BLaER1 (cell line): ENCODE measurements around the gene FKBP14.
"Not testable (repeated sequence)": the region's sequence is repeated elsewhere in the genome, so short reads cannot be mapped to it uniquely, and the experiment has no call there.

Experiments used
- H3K27ac ChIP-seq: shearing (Covaris generic); formaldehyde crosslinking; 2 replicates; pipeline ENCODE4 v1.8.1; 2022
- H3K27me3 ChIP-seq: shearing (Covaris generic); formaldehyde crosslinking; 2 replicates; pipeline ENCODE4 v1.8.1; 2022
- H3K36me3 ChIP-seq: shearing (Covaris generic); formaldehyde crosslinking; 2 replicates; pipeline ENCODE4 v1.8.1; 2022
- H3K4me1 ChIP-seq: shearing (Covaris generic); formaldehyde crosslinking; 2 replicates; pipeline ENCODE4 v1.8.1; 2022
- H3K4me2 ChIP-seq: shearing (Covaris generic); formaldehyde crosslinking; 2 replicates; pipeline ENCODE4 v1.8.1; 2022
- H3K4me3 ChIP-seq: shearing (Covaris generic); formaldehyde crosslinking; 2 replicates; pipeline ENCODE4 v1.8.1; 2022
- H3K9ac ChIP-seq: shearing (Covaris generic); formaldehyde crosslinking; 2 replicates; pipeline ENCODE4 v1.8.1; 2022
- H3K9me3 ChIP-seq: shearing (Covaris generic); formaldehyde crosslinking; 2 replicates; pipeline ENCODE4 v1.8.1; 2022
- H4K20me1 ChIP-seq: shearing (Covaris generic); formaldehyde crosslinking; 2 replicates; pipeline ENCODE4 v1.8.1; 2022
- Cebpa-rat ChIP-seq: shearing (Covaris generic); IDR thresholded peaks from 2 replicates; pipeline ENCODE4 v1.8.1; 2022

Gene FKBP14

DNA sequence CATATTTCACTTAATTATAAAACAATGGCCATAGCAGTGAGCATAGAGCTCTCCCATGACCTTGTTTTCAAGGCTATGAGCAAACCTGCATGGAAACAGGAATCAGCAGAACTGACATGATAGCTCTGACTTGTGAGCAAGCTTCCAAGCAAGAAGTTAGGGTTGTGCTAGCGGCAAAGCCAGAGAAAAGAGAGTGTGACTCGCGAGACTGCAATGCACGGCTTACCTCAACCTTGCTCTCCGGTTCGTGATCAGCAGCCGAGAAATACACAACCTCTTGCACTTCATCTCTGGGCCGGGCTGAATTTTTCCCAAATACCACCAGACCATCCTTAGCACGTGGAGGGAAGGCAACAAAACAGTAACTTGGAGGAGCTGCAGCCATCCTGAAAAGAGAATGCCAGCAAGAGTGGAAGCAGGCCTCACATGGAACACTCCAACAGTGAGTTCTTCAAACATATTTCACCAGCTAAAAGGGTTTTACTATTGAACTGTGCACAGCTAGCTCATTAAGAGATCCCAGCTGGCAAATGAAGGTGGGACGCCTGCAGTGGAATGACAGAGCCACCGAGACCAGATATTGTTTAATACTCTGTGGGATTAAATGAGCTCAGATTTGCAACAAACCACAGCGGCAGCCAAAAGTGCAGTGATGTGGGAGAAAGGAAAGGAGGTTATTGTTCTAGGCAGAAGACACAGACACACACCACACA lies 57.7 kb downstream of the FKBP14 start:
- Histone ChIP-seq H3K9ac (no peak overlapping the region), H3K4me2 (no peak overlapping the region), H3K9me3 (no peaks in the 10 kb centered on the region), H3K27ac (no peak overlapping the region), H3K4me3 (no peak overlapping the region), H3K4me1 (no peaks in the 10 kb centered on the region), H4K20me1 (no peaks in the 10 kb centered on the region), H3K36me3 (no peaks in the 10 kb centered on the region), H3K27me3 (no peaks in the 10 kb centered on the region)
- TF ChIP-seq Cebpa-rat: no peak

DNA sequence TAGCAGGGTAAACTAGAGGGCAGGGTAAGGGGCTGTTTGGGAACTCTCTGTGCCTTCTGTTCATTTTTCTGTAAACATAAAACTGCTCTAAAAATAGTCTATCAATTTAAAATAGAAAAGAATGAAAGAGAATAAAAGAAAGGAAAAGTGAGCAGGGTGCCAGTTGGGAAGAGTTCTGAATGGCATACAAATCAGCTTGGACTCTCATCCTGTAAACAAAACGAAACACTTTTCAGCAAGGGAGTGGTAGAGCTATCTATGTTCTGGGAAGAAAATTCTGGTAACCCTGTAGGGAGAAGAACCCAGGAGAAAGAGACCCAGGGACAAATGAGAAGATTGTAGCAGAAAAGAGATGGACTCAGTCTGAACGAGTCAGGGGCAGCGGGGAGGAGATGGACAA lies 61.5 kb downstream of the FKBP14 start:
- Histone ChIP-seq H3K4me1 (no peaks in the 10 kb centered on the region), H3K9ac (no peak overlapping the region), H3K4me2 (no peak overlapping the region), H3K4me3 (no peak overlapping the region), H3K9me3 (no peaks in the 10 kb centered on the region), H3K27ac (no peak overlapping the region), H3K27me3 (no peaks in the 10 kb centered on the region), H3K36me3 (no peaks in the 10 kb centered on the region), H4K20me1 (no peaks in the 10 kb centered on the region)
- no peak for TF ChIP-seq Cebpa-rat

- H3K9me3 ChIP-seq: no peaks in the 10 kb centered on the region
- no peak overlapping the region for H3K9ac ChIP-seq
- H3K27ac ChIP-seq: no peak overlapping the region
- no peaks in the 10 kb centered on the region for H3K4me1 ChIP-seq
- TF ChIP-seq Cebpa-rat: no peak
- no peaks in the 10 kb centered on the region for H3K36me3 ChIP-seq
- H4K20me1 ChIP-seq: no peaks in the 10 kb centered on the region
- H3K4me3 ChIP-seq: no peak overlapping the region
- no peaks in the 10 kb centered on the region for H3K27me3 ChIP-seq
- no peak overlapping the region for H3K4me2 ChIP-seq
These were observed 64.5 kb downstream of the FKBP14 start for GRCh38 chr7:29962035-29962434.

DNA sequence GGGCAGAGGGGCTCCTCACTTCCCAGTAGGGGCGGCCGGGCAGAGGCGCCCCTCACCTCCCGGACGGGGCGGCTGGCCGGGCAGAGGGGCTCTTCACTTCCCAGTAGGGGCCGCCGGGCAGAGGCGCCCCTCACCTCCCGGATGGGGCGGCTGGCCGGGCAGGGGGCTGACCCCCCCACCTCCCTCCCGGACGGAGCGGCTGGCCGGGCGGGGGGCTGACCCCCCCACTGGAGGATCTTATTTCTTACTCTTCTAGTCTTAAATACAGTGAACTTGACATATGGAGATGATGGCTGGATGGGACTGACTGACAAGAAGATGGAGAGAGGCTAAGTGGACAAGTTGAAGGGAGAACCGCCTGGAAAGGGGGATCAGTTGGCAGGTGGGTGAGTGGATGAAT lies 64.9 kb downstream of the FKBP14 start:
- H3K27me3 ChIP-seq, H3K4me3 ChIP-seq, H3K4me1 ChIP-seq, H3K9ac ChIP-seq, H4K20me1 ChIP-seq, H3K9me3 ChIP-seq, H3K36me3 ChIP-seq, H3K4me2 ChIP-seq, H3K27ac ChIP-seq: not testable (repeated sequence)
